ENCODE measurements around the gene MAP2K5.

Gene MAP2K5

DNA sequence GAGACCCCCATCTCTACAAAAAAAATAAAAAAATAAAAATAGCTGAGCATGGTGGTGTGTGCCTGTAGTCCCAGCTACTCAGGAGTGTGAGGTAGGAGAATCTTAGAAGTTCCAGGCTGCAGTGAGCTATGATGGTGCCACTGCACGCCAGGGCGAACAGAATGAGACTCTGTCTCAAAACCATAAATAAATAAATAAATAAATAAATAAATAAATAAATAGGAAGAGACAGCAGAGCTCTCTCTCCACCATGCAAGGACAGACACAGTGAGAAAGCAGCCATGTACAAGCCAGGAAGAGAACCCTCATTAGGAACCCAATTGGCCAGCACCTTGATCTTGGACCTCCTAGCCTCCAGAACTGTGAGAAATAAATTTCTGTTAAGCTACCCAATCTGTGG, 26.9 kb upstream of the MAP2K5 start:
- TF ChIP-seq EZH2 (IDR thresholded peaks at IDR 0.05) (no peak), FOXP2 (optimal IDR thresholded peaks at IDR 0.05; ENCODE audit: control extremely low read depth, extremely low read length, insufficient read depth) (no peak), POLR2AphosphoS5 (IDR thresholded peaks at IDR 0.05; ENCODE audit: borderline replicate concordance, low read depth, low read length) (no peak)
- DNase-seq (ENCODE audit: low read depth, low spot score): no peak
- Histone ChIP-seq H3K27ac (no peak overlapping the region), H3K9me3 (ENCODE audit: low read depth, low read length) (no peaks in the 10 kb centered on the region), H3K9ac (ENCODE audit: insufficient read length) (no peak overlapping the region), H3K4me3 (no peak overlapping the region), H3K36me3 (ENCODE audit: insufficient read depth, low read length) (no peaks in the 10 kb centered on the region)

DNA sequence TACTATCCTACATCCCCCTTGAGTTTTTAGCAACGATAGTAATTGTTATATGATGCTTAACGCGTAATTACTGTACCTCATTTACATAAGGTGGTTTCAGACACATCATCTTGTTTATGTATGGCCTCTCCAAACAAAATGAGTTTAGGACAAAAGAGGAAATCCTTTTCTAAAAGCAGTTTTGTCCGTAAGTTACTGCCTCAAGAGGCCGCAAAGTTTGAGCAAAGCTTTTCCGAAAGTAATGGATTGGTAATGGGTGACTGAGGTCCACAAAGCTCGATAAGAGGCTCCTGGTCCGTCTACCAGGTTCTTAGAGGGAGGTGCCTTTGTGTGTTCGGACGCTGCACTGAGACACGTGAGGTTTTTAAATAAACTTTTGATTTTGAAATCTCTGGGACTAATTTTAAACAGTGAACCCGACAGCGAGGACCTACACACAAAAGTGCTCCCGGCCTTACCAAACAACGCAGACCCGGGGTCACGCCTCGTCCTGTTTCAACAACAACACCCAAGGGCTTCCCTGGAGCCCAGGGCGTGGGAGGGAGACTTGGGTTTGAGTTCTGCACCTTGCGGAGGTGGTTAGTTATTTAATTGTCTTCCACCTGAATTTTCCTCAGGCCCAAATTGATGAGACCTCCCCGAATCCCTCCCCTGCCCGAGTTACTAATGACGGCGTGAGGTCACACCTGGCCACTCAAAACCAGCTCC, 22.0 kb upstream of the MAP2K5 start:
- no peak overlapping the region for H3K9ac ChIP-seq (ENCODE audit: insufficient read length)
- TF ChIP-seq POLR2AphosphoS5 (IDR thresholded peaks at IDR 0.05; ENCODE audit: borderline replicate concordance, low read depth, low read length): no peak
- no peak for TF ChIP-seq EZH2 (IDR thresholded peaks at IDR 0.05)
- TF ChIP-seq FOXP2 (optimal IDR thresholded peaks at IDR 0.05; ENCODE audit: control extremely low read depth, extremely low read length, insufficient read depth): no peak
- H3K36me3 ChIP-seq (ENCODE audit: insufficient read depth, low read length): no peaks in the 10 kb centered on the region

DNA sequence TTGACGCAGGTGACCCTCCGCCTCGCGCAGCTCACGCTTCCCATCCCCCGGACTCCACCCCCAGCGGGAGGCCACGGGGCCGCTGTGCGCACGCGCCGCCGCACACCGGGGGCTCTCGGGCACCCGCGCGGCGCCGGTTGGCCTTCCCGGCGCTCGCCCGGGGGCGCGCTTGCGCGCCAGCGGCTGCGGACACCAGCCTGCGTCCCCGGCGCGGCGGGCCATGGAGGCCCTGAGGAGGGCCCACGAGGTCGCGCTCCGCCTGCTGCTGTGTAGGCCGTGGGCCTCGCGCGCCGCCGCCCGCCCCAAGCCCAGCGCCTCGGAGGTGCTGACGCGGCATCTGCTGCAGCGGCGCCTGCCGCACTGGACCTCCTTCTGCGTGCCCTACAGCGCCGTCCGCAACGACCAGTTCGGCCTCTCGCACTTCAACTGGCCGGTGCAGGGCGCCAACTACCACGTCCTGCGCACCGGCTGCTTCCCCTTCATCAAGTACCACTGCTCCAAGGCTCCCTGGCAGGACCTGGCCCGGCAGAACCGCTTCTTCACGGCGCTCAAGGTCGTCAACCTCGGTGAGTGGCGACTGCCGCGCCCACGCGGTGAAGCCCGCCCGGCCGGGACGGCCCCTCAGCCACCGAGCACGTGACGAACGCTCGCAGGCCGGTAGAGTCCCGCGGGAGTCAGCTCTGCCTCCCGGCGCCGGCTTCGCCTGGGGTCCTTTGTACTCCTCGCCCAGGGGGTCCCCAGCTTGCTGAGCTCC, 21.3 kb upstream of the MAP2K5 start, which contains the start of gene C15orf61:
C15orf61 (plus strand) TSS at position 103 of the 754 bp plus-strand sequence; CDS start at position 221, 118 bp downstream.
- TF ChIP-seq FOXP2 (optimal IDR thresholded peaks at IDR 0.05; ENCODE audit: control extremely low read depth, extremely low read length, insufficient read depth): no peak
- TF ChIP-seq POLR2AphosphoS5 (IDR thresholded peaks at IDR 0.05; ENCODE audit: borderline replicate concordance, low read depth, low read length): peak; percentile 42; the same call in 1 of the 2 replicates
- H3K9ac ChIP-seq (ENCODE audit: insufficient read length): peak within 1 kb of the TSS; percentile 91
- no peak for DNase-seq (ENCODE audit: low read depth, low spot score)
- H3K9me3 ChIP-seq (ENCODE audit: low read depth, low read length): no peaks in the 10 kb centered on the region; the same call in 1 of the 2 replicates
- H3K4me3 ChIP-seq: peak within 1 kb of the TSS; percentile 94
- peak within 1 kb of the TSS; percentile 80 for H3K27ac ChIP-seq
- H3K36me3 ChIP-seq (ENCODE audit: insufficient read depth, low read length): no peaks in the 10 kb centered on the region

More for the DNA sequence above, 22.0 kb upstream of the MAP2K5 start:
- no peak for DNase-seq (ENCODE audit: low read depth, low spot score)
- H3K9me3 ChIP-seq (ENCODE audit: low read depth, low read length): no peaks in the 10 kb centered on the region; the same call in 1 of the 2 replicates
- peak overlapping the region; percentile 94 for H3K4me3 ChIP-seq
- no peak overlapping the region for H3K27ac ChIP-seq

DNA sequence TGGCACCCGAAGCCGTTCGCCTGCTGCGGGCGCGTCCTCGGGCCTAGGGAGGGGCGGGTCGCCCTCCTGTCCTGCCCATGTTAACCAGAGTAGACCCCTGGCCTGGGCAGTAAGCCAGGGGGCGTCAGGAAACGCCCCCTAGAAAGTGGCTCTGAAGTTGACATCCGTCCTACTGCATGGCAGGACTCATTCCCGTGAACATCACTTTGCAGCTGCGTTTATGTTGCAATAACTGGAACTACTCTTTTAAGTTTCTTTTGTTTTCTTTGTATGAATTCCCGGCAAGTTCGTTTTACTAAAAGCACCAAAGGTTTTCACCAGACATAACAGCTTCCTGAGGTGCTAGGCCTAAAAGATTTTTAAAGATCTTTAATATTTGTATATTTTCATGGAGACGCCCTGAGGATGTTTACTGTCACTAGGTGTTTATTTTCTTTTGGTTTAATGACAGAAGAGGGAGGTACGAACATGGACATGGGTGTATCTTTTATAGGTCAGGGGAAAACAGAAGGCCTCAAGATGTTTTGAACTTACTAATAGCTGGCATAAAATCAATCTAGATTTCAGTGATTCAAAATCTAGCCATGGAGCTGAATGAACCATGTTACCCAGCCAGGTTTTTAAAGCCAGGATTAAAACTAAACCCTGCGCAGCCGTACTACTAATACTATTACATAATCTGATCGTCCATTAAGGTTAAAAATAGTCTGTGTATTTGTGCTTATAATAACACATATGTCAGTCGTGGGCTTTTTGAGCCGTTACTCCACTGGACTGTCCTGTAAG, 20.5 kb upstream of the MAP2K5 start:
- Histone ChIP-seq H3K27ac (peak overlapping the region; percentile 80), H3K4me3 (peak overlapping the region; percentile 94), H3K36me3 (ENCODE audit: insufficient read depth, low read length) (peaks cover 1% of the 10 kb centered on the region), H3K9me3 (ENCODE audit: low read depth, low read length) (no peaks in the 10 kb centered on the region; the same call in 1 of the 2 replicates), H3K9ac (ENCODE audit: insufficient read length) (peak overlapping the region; percentile 91)
- no peak for DNase-seq (ENCODE audit: low read depth, low spot score)
- TF ChIP-seq POLR2AphosphoS5 (IDR thresholded peaks at IDR 0.05; ENCODE audit: borderline replicate concordance, low read depth, low read length) (no peak), EZH2 (IDR thresholded peaks at IDR 0.05) (no peak), FOXP2 (optimal IDR thresholded peaks at IDR 0.05; ENCODE audit: control extremely low read depth, extremely low read length, insufficient read depth) (no peak)

DNA sequence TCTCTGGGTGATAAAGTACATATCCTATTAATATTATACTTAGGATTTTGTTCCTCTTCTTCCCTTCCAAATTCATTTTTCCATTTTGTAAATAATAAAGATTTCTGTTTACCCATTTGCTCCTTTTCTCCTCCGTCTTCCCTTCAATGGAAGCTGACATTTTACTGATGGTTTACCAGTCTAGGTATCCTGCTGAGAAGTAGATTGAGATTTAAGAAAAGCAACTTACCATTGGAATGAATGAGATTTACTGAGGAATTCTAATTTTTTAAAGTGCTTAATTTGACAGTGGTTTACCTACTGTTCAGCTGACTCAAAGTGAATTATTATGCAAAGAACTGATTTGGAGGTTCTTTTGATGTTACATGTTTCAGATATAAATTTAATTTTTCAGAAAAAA, 19.2 kb upstream of the MAP2K5 start:
- no peak overlapping the region; the same call in 1 of the 2 replicates for H3K27ac ChIP-seq
- H3K9me3 ChIP-seq (ENCODE audit: low read depth, low read length): no peaks in the 10 kb centered on the region; the same call in 1 of the 2 replicates
- peaks cover 15% of the 10 kb centered on the region for H3K36me3 ChIP-seq (ENCODE audit: insufficient read depth, low read length)
- peak overlapping the region; percentile 94 for H3K4me3 ChIP-seq
- DNase-seq (ENCODE audit: low read depth, low spot score): no peak
- H3K9ac ChIP-seq (ENCODE audit: insufficient read length): peak overlapping the region; percentile 91
- TF ChIP-seq FOXP2 (optimal IDR thresholded peaks at IDR 0.05; ENCODE audit: control extremely low read depth, extremely low read length, insufficient read depth): no peak
- TF ChIP-seq POLR2AphosphoS5 (IDR thresholded peaks at IDR 0.05; ENCODE audit: borderline replicate concordance, low read depth, low read length): no peak
- no peak for TF ChIP-seq EZH2 (IDR thresholded peaks at IDR 0.05)

DNA sequence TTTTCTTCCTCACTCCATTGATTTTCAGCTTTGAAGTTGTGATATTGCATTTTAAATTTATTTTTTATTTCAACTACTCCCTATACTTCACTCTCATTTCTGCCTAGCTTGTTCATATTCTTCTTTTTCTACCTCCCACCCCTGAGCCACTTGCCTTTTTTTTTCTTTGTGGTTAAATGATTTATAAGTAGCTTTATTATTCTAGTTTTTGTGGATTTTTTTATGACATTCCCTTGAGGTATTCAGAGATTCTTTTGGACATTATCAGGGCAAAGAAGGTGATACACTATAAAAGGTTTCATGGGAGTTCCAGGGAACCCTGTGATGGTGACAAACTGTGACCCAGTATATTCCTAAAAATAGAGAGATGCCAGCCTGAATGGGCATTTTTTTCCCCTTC, 18.3 kb upstream of the MAP2K5 start:
- no peaks in the 10 kb centered on the region; the same call in 1 of the 2 replicates for H3K9me3 ChIP-seq (ENCODE audit: low read depth, low read length)
- no peak for DNase-seq (ENCODE audit: low read depth, low spot score)
- H3K4me3 ChIP-seq: no peak overlapping the region
- H3K36me3 ChIP-seq (ENCODE audit: insufficient read depth, low read length): peaks cover 24% of the 10 kb centered on the region
- H3K27ac ChIP-seq: no peak overlapping the region
- H3K9ac ChIP-seq (ENCODE audit: insufficient read length): peak overlapping the region; percentile 91
- TF ChIP-seq FOXP2 (optimal IDR thresholded peaks at IDR 0.05; ENCODE audit: control extremely low read depth, extremely low read length, insufficient read depth) (no peak), EZH2 (IDR thresholded peaks at IDR 0.05) (no peak), POLR2AphosphoS5 (IDR thresholded peaks at IDR 0.05; ENCODE audit: borderline replicate concordance, low read depth, low read length) (no peak)

DNA sequence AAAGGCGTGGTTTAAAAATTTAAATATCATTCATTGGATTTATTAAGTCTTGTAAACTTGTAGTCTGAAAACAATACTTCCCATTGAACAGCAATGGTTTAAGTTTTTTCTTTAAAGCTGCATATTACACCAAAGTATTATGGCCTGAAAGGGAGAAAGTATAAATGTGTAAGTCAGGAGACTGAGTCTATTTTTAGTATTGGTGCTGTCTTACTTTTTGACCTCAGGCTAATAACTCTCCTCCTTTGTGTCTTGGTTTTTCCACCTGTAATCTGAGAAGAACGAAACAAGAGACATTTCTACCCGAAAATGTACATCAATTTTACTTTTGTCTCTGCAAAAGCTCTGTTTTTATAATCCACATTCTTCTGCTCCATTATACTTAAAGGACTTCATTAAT, 14.0 kb upstream of the MAP2K5 start:
- Histone ChIP-seq H3K9ac (ENCODE audit: insufficient read length) (no peak overlapping the region), H3K4me3 (no peak overlapping the region), H3K9me3 (ENCODE audit: low read depth, low read length) (0 out of 2 replicates have a peak, but pooled peaks cover 3% of the 10 kb centered on the region), H3K36me3 (ENCODE audit: insufficient read depth, low read length) (peaks cover 27% of the 10 kb centered on the region), H3K27ac (no peak overlapping the region)
- DNase-seq (ENCODE audit: low read depth, low spot score): no peak
- TF ChIP-seq POLR2AphosphoS5 (IDR thresholded peaks at IDR 0.05; ENCODE audit: borderline replicate concordance, low read depth, low read length) (no peak), EZH2 (IDR thresholded peaks at IDR 0.05) (no peak), FOXP2 (optimal IDR thresholded peaks at IDR 0.05; ENCODE audit: control extremely low read depth, extremely low read length, insufficient read depth) (no peak)

Data from SK-N-MC (cell line).